IMR-90 (cell line): ENCODE data around the gene PUM2. TPM values are rescaled to one million over a fixed set of nuclear protein-coding genes. Genes with fewer than 3 reads are reported as not detected.

Experiments used
- ATAC-seq: fragments of 200-7000 bp; cut with Tn5 transposase; 2 replicates; pipeline ENCODE4 v1.9.1; 2020; ENCODE audit warnings: low read depth, mild to moderate bottlenecking, moderate library complexity
- BruUV-seq: library from RNA; stranded (reverse); fragments of 400-500 nt; replicated peaks from 2 replicates; lab custom pipeline; 2021; lab: Mats Ljungman, UMichigan
- CTCF ChIA-PET: fragments of 300-600 bp; formaldehyde crosslinking; extraction: SDS; loops from one replicate; lab custom pipeline; 2021; ENCODE audit warnings: antibody characterized with exemption; lab: Yijun Ruan, JAX
- POLR2A ChIA-PET: fragments of 300-600 bp; sonication (Branson Sonifier 250); formaldehyde crosslinking; loops from one replicate; lab custom pipeline; 2022; ENCODE audit warnings: antibody characterized with exemption; ENCODE audit not compliant: unreplicated experiment; lab: Charles Lee
- DNase-seq: peaks from one replicate; pipeline ENCODE4 v3.0.0; 2013
- H2AFZ ChIP-seq: replicated peaks from 2 replicates; pipeline ENCODE3; 2013; ENCODE audit warnings: low read length, mild to moderate bottlenecking; ENCODE audit not compliant: poor library complexity
- H2AK5ac ChIP-seq: 2 replicates; pipeline ENCODE4 v1.6.1; 2013; ENCODE audit warnings: low read depth, low read length, inconsistent platforms
- H2AK9ac ChIP-seq: replicated peaks from 2 replicates; pipeline ENCODE3; 2013; ENCODE audit warnings: mild to moderate bottlenecking, low read depth, low read length, moderate library complexity; ENCODE audit not compliant: poor library complexity
- H2BK120ac ChIP-seq: 2 replicates; pipeline ENCODE4 v1.6.1; 2013; ENCODE audit warnings: low read depth, low read length, inconsistent platforms
- H2BK15ac ChIP-seq: 3 replicates; pipeline ENCODE4 v1.6.1; 2013; ENCODE audit warnings: low read depth, low read length, inconsistent platforms
- H2BK20ac ChIP-seq: 2 replicates; pipeline ENCODE4 v1.6.1; 2013; ENCODE audit warnings: low read depth, mild to moderate bottlenecking, inconsistent platforms, low read length, moderate library complexity
- H2BK5ac ChIP-seq: 2 replicates; pipeline ENCODE4 v1.6.1; 2013; ENCODE audit warnings: mild to moderate bottlenecking, low read depth, low read length, inconsistent platforms; ENCODE audit not compliant: poor library complexity, severe bottlenecking
- H3K14ac ChIP-seq: replicated peaks from 2 replicates; pipeline ENCODE4 v1.6.1; 2013; ENCODE audit warnings: low read depth, low read length, inconsistent platforms
- H3K18ac ChIP-seq: 2 replicates; pipeline ENCODE4 v1.6.1; 2013; ENCODE audit warnings: low read depth, low read length, control low read depth
- H3K23ac ChIP-seq: 2 replicates; pipeline ENCODE4 v1.6.1; 2013; ENCODE audit warnings: low read depth, low read length, inconsistent platforms
- H3K27ac ChIP-seq: 2 replicates; pipeline ENCODE4 v1.5.1; 2013; ENCODE audit warnings: mild to moderate bottlenecking, control low read depth, low read length; ENCODE audit not compliant: insufficient read depth
- H3K27me3 ChIP-seq: 2 replicates; pipeline ENCODE4 v1.6.1; 2013; ENCODE audit warnings: low read length; ENCODE audit not compliant: control insufficient read depth, insufficient read depth
- H3K36me3 ChIP-seq: 2 replicates; pipeline ENCODE4 v1.6.1; 2013; ENCODE audit warnings: low read length, mixed read lengths; ENCODE audit not compliant: control insufficient read depth, insufficient read depth
- H3K4ac ChIP-seq: 2 replicates; pipeline ENCODE4 v1.6.1; 2013; ENCODE audit warnings: low read depth, low read length, inconsistent platforms
- H3K4me1 ChIP-seq: 2 replicates; pipeline ENCODE4 v1.6.1; 2013; ENCODE audit warnings: low read length, mixed read lengths; ENCODE audit not compliant: control insufficient read depth, insufficient read depth
- H3K4me2 ChIP-seq: 2 replicates; pipeline ENCODE4 v1.6.1; 2013; ENCODE audit warnings: low read depth, mild to moderate bottlenecking, control low read depth, low read length, moderate library complexity
- H3K4me3 ChIP-seq: 2 replicates; pipeline ENCODE4 v1.5.1; 2013; ENCODE audit warnings: low read depth, mild to moderate bottlenecking, control low read depth, low read length, moderate library complexity; ENCODE audit not compliant: insufficient read depth
- H3K56ac ChIP-seq: 2 replicates; pipeline ENCODE4 v1.6.1; 2013; ENCODE audit warnings: low read length, inconsistent platforms; ENCODE audit not compliant: insufficient read depth; ENCODE audit errors: extremely low read depth
- H3K79me1 ChIP-seq, 2 experiments: 2 replicates each; pipeline ENCODE4 v1.6.1; 2013; ENCODE audit warnings: low read length in 2 of 2, inconsistent platforms in 1 of 2, low read depth in 1 of 2
- H3K9ac ChIP-seq: 2 replicates; pipeline ENCODE4 v1.6.1; 2013; ENCODE audit warnings: low read depth, low read length, control low read depth
- H3K9me1 ChIP-seq: 2 replicates; pipeline ENCODE4 v1.6.1; 2013; ENCODE audit warnings: low read length, inconsistent platforms; ENCODE audit not compliant: insufficient read depth
- H3K9me3 ChIP-seq: 2 replicates; pipeline ENCODE4 v1.6.1; 2013; ENCODE audit warnings: low read length; ENCODE audit not compliant: control insufficient read depth, insufficient read depth
- H4K20me1 ChIP-seq: 2 replicates; pipeline ENCODE4 v1.6.1; 2013; ENCODE audit warnings: low read length, inconsistent platforms; ENCODE audit not compliant: insufficient read depth
- H4K5ac ChIP-seq: 2 replicates; pipeline ENCODE4 v1.6.1; 2013; ENCODE audit warnings: mild to moderate bottlenecking, low read depth, low read length, control low read depth
- H4K8ac ChIP-seq, 2 experiments: 2 replicates each; pipeline ENCODE4 v1.6.1; 2013; ENCODE audit warnings: low read depth in 2 of 2, low read length in 2 of 2, control low read depth in 1 of 2, inconsistent platforms in 1 of 2
- H4K91ac ChIP-seq: 2 replicates; pipeline ENCODE4 v1.6.1; 2013; ENCODE audit warnings: low read depth, low read length, inconsistent platforms; ENCODE audit not compliant: insufficient read depth
- CTCF ChIP-seq: conservative IDR thresholded peaks from 2 replicates; pipeline ENCODE4 v1.5.1; 2012; ENCODE audit warnings: mild to moderate bottlenecking, low read depth, low read length, improper control_type of control experiment
- MAZ ChIP-seq: IDR thresholded peaks from 2 replicates; pipeline ENCODE4 v1.6.1; 2012; ENCODE audit warnings: low read depth, mild to moderate bottlenecking, low read length, improper control_type of control experiment, moderate library complexity, borderline replicate concordance
- MXI1 ChIP-seq: IDR thresholded peaks from 2 replicates; pipeline ENCODE4 v1.6.1; 2012; ENCODE audit warnings: low read depth, mild to moderate bottlenecking, low read length, moderate library complexity, borderline replicate concordance
- NFE2L2 ChIP-seq: fragments of 150-350 bp; IDR thresholded peaks from 2 replicates; pipeline ENCODE4 v1.6.1; 2016; ENCODE audit warnings: low read depth, mild to moderate bottlenecking, low read length
- POLR2A ChIP-seq: IDR thresholded peaks from 2 replicates; pipeline ENCODE4 v1.6.1; 2012; ENCODE audit warnings: mild to moderate bottlenecking, low read depth, low read length
- WGBS, 2 experiments: methylation state at CpG; one replicate each; pipeline versions ENCODE4 v1.1.5 to v1.1.7; 2013; ENCODE audit warnings: missing lambda C conversion rate in 2 of 2; ENCODE audit not compliant: insufficient read length in 1 of 2; ENCODE audit errors: extremely low coverage in 2 of 2; 5-methylcytosine and 5-hydroxymethylcytosine counted together
- dilution Hi-C: fragments of 300-500 bp; cut with HindIII; formaldehyde crosslinking; loops from one replicate; pipeline ENCODE4 v1.14.3; 2018; ENCODE audit warnings: low sequenced_read_pairs; ENCODE audit not compliant: unreplicated experiment
- in situ Hi-C: fragments of 300-500 bp; cut with MboI; formaldehyde crosslinking; loops from 3 replicates; pipeline ENCODE4 v1.14.3; 2019; ENCODE audit warnings: low sequenced_read_pairs, inconsistent platforms, mixed read lengths
- intact Hi-C: fragments of 100-400 bp; cut with micrococcal nuclease; formaldehyde crosslinking; loops from 2 replicates; pipeline ENCODE4 v1.10.0; 2022
- polyA plus RNA-seq, 3 experiments: library from polyadenylated mRNA; depleted of rRNA; stranded (reverse); fragments of >200 nt; gene quantifications; 2 replicates each; pipeline ENCODE4 v1.2.3, GENCODE V29; 2012; ENCODE audit warnings: low replicate concordance in 1 of 3
- total RNA-seq: library from RNA; depleted of rRNA; stranded (reverse); fragments of >200 nt; gene quantifications from 2 replicates; pipeline ENCODE4 v1.2.3, GENCODE V29; 2012

PUM2 gene
- total and polyA plus RNA-seq, 2 of the 4 experiments (the other 2 are of a cell fraction), result 18.8 to 38.4 TPM

DNA sequence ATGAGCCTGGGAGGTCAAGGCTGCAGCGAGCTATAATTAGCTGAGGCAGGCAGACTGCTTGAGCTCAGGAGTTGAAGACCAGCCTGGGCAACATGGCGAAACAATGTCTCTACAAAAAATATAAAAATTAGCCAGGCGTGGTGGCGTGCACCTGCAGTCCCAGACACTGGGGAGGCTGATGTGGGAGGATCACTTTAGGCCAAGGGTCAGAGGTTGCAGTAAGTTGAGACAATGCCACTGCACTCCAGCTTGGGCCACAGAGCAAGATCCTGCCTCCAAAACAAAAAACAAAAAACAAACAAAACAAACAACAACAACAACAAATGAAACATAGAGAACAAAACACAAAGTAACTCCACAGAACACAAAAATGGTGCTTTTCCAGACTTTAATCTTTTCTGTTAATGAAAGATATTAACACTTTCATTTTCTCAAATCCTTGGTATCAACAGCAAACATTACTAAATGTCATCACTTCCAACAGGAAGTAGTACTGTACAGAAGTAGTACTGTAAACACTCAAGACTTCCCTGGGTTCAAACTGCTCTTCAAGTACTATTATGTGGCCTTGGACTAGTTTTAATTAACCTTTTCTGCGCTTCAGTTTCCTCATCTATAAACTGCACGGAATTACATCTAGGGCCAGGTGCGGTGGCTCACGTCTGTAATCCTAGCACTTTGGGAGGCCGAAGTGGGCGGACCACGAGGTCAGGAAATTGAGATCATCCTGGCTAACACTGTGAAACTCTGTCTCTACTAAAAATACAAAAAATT, 27.9 kb downstream of the PUM2 start:
- no peak overlapping the region for H2BK15ac ChIP-seq
- H4K91ac ChIP-seq, result no peak overlapping the region
- ATAC-seq (no peak), DNase-seq (no peak)
- H4K20me1 ChIP-seq, result peaks cover 35% of the 10 kb centered on the region
- H3K9me3 ChIP-seq, result no peaks in the 10 kb centered on the region
- no peaks in the 10 kb centered on the region for H3K27me3 ChIP-seq
- ChIA-PET CTCF (no interaction called here), POLR2A (no interaction called here)
- H2BK5ac ChIP-seq, result no peak overlapping the region
- H3K18ac ChIP-seq, result no peak overlapping the region
- H2AK5ac ChIP-seq, result no peak overlapping the region
- TF ChIP-seq MAZ, result no peak
- TF ChIP-seq MXI1, result no peak
- no peak for TF ChIP-seq NFE2L2
- no peak for TF ChIP-seq POLR2A
- no peak for TF ChIP-seq CTCF
- H3K79me1 ChIP-seq, result peaks cover 27 to 59% of the 10 kb centered on the region in 2 experiments
- no TSS peak for BruUV-seq
- H3K4me1 ChIP-seq, result no peaks in the 10 kb centered on the region
- no peak overlapping the region for H4K8ac ChIP-seq
- H2BK20ac ChIP-seq, result no peak overlapping the region
- no peak overlapping the region for H3K27ac ChIP-seq
- no peak overlapping the region for H3K4ac ChIP-seq
- H2AFZ ChIP-seq, result no peak overlapping the region
- in situ Hi-C loops, result no loop called here
- H4K5ac ChIP-seq, result no peak overlapping the region
- H3K4me3 ChIP-seq, result no peak overlapping the region
- H3K9me1 ChIP-seq, result no peaks in the 10 kb centered on the region
- intact Hi-C loops, result no loop called here
- H3K9ac ChIP-seq, result no peak overlapping the region
- dilution Hi-C loops, result no loop called here
- H3K56ac ChIP-seq, result no peak overlapping the region
- H2BK120ac ChIP-seq, result no peak overlapping the region
- H3K14ac ChIP-seq, result no peak overlapping the region
- no peak overlapping the region for H3K23ac ChIP-seq
- 100% methylated on average over 3 of the region's 11 CpGs; no CpG with 5 or more reads in 1 of the 2 experiments for WGBS, 2 experiments
- H3K4me2 ChIP-seq, result no peak overlapping the region
- H2AK9ac ChIP-seq, result no peak overlapping the region
- H3K36me3 ChIP-seq, result peaks cover 13% of the 10 kb centered on the region
